Ascending aorta (tissue), 2 donors: Measurements from ENCODE around the gene PEX19. TPM values are rescaled to one million over a fixed set of nuclear protein-coding genes. Genes with fewer than 3 reads are reported as not detected.
"Not testable (repeated sequence)": the region's sequence is repeated elsewhere in the genome, so short reads cannot be mapped to it uniquely, and the experiment has no call there.

ENCODE experiments used
- DNase-seq, 2 donors: peaks; one replicate each; pipeline ENCODE4 v3.0.0-alpha.2; 2019; ENCODE audit warnings: low spot score in 2 of 2
- H3K27ac ChIP-seq, 2 donors: fragments of 200-600 bp; sonication (generic); one replicate each; pipeline ENCODE4 v1.5.1; 2016 to 2017; ENCODE audit warnings: mild to moderate bottlenecking in 1 of 2
- H3K27me3 ChIP-seq: fragments of 200-600 bp; sonication (generic); one replicate; pipeline ENCODE4 v1.5.1; 2017
- H3K36me3 ChIP-seq, 2 donors: fragments of 200-600 bp; sonication (generic); one replicate each; pipeline ENCODE4 v1.5.1; 2016
- H3K4me1 ChIP-seq, 2 donors: fragments of 200-600 bp; sonication (generic); one replicate each; pipeline ENCODE4 v1.5.1; 2016 to 2017; ENCODE audit warnings: mild to moderate bottlenecking in 1 of 2
- H3K4me3 ChIP-seq, 2 donors: fragments of 200-600 bp; sonication (generic); one replicate each; pipeline ENCODE4 v1.5.1; 2016 to 2017; ENCODE audit warnings: mild to moderate bottlenecking in 1 of 2
- H3K9me3 ChIP-seq, 2 donors: fragments of 200-600 bp; sonication (generic); one replicate each; pipeline ENCODE4 v1.5.1; 2016
- intact Hi-C: fragments of 100-400 bp; cut with DNase I; formaldehyde crosslinking; loops from one replicate; pipeline ENCODE4 v1.15.1; 2023
- total RNA-seq: library from RNA; depleted of rRNA; stranded (reverse); fragments of >200 nt; gene quantifications from one replicate; pipeline ENCODE4 v1.1.0, GENCODE V29; 2016
- TF ChIP-seq, protein P1 (sequence below), 3 experiments: fragments of 200-600 bp in 2 of 3; fragments of 450-650 bp in 1 of 3; sonication (generic) in 2 of 3; IDR thresholded peaks; one replicate each; pipeline ENCODE4 v1.5.1; 2016 to 2019; ENCODE audit warnings: antibody characterized with exemption in 3 of 3, mild to moderate bottlenecking in 1 of 3, moderate library complexity in 1 of 3

Gene PEX19
- total RNA-seq, 1 donor from 2014 or later: 36.6 TPM

DNA sequence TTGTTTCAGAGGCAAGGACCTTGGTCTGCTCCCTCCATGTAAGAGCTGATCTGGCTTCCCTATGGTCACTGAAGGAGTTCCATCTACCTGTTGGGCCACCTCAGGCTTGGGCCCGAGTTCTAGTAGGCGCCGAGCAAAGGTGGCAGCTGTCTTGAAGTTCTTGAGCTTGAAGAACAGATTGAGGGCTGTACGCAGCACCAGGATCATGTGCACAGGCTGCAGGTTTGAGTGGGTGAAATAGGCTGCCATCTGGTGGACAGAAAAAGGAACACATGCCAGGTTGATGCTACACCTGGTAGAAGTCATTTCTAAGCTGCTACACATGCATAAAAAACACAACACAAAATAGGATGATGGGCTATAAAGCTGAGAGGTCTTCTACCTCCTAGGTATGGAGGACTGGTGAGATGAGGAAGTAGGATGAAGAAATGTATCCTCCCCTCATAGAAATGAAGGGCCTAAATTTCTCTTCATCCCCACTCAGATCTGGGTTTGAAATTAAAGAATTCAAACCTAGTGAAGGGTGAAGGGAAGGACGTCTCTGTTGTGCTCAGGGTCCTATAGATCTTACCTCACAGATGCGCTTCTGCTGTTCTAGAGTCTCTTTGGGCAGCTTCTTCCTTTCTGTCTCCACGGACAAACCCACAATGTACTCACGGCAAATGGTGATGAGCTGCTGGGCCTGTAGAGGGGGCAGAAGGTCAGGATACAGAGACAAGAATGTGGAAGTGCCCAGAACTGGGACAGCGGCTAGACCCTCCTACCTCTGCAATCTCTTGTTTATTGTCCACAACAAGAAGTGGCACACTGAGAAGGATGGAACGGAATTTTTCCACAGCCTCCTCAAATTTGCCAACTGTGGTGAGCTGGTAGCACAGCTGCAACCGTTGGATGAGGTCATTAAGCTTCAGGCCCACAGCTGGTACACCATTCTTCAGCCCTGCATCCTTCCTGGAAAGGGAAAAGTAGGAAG lies 6.6 kb upstream of the PEX19 start:
- intact Hi-C loops: loop anchor here (1.0 to 5.0 kb wide), 3 partner anchors 51 to 190 kb away; partner anchors contain the start of genes COPA and NCSTN

DNA sequence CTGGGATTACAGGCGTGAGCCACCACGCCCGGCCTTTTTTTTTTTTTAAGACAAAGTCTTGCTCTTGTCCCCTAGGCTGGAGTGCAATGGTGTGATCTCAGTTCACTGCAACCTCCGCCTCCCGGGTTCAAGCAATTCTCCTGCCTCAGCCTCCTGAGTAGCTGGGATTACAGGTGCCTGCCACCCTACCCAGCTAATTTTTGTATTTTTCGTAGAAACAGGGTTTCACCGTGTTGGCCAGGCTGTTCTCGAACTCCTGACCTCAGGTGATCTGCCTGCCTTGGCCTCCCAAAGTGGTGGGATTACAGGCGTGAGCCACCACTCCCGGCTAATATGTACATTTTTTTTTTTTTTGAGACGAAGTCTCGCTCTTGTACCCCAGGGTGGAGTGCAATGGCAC lies 2.8 kb upstream of the PEX19 start:
- not testable (repeated sequence) for H3K27me3 ChIP-seq, H3K9me3 ChIP-seq, H3K4me3 ChIP-seq, H3K27ac ChIP-seq, DNase-seq
- intact Hi-C loops: loop anchor here (10.0 kb wide), 1 partner anchor 503 kb away; the partner anchor contains the start of gene DUSP23
- Histone ChIP-seq H3K36me3 (peaks cover 39 to 43% of the 10 kb centered on the region in 2 donors), H3K4me1 (peaks cover 4 to 16% of the 10 kb centered on the region in 2 donors)

More for the DNA sequence above, 6.6 kb upstream of the PEX19 start:
- TF ChIP-seq, protein P1, sequence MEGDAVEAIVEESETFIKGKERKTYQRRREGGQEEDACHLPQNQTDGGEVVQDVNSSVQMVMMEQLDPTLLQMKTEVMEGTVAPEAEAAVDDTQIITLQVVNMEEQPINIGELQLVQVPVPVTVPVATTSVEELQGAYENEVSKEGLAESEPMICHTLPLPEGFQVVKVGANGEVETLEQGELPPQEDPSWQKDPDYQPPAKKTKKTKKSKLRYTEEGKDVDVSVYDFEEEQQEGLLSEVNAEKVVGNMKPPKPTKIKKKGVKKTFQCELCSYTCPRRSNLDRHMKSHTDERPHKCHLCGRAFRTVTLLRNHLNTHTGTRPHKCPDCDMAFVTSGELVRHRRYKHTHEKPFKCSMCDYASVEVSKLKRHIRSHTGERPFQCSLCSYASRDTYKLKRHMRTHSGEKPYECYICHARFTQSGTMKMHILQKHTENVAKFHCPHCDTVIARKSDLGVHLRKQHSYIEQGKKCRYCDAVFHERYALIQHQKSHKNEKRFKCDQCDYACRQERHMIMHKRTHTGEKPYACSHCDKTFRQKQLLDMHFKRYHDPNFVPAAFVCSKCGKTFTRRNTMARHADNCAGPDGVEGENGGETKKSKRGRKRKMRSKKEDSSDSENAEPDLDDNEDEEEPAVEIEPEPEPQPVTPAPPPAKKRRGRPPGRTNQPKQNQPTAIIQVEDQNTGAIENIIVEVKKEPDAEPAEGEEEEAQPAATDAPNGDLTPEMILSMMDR (IDR thresholded peaks at IDR 0.05): peak; percentile 69 to 81 (median 74)
- Histone ChIP-seq H3K4me3 (no peak overlapping the region), H3K4me1 (no peaks in the 10 kb centered on the region), H3K9me3 (no peaks in the 10 kb centered on the region), H3K27me3 (no peaks in the 10 kb centered on the region), H3K27ac (no peak overlapping the region), H3K36me3 (peaks cover 75 to 80% of the 10 kb centered on the region in 2 donors)
- DNase-seq: peak in 1 of 2 donors; percentile 72

DNA sequence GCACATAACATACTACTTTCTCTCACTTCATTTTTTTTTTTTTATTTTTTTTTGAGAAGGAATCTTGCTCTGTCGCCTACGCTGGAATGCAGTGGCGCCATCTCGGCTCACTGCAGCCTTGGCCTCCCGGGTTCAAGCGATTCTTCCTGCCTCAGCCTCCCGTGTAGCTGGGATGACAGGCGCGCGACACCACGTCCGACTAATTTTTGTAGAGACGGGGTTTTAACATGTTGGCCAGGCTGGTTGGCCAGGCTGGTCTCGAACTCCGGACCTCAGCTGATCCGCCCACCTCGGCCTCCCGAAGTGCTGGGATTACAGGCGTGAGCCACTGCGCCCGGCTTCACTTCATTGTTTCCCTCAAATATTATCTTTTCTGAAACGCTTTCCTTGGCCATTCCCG lies 573 bp upstream of the PEX19 start:
- Histone ChIP-seq H3K27me3 (no peaks in the 10 kb centered on the region), H3K36me3 (peaks cover 35 to 43% of the 10 kb centered on the region in 2 donors), H3K9me3 (no peaks in the 10 kb centered on the region), H3K27ac (no peak overlapping the region), H3K4me3 (peak overlapping the region in 1 of 2 donors; percentile 72), H3K4me1 (peaks cover 4 to 16% of the 10 kb centered on the region in 2 donors)
- DNase-seq: no peak
- TF ChIP-seq, protein P1 (IDR thresholded peaks at IDR 0.05): no peak
- intact Hi-C loops: loop anchor here (1.0 to 10.0 kb wide), 4 partner anchors 24 to 501 kb away; partner anchors contain the start of gene DUSP23

DNA sequence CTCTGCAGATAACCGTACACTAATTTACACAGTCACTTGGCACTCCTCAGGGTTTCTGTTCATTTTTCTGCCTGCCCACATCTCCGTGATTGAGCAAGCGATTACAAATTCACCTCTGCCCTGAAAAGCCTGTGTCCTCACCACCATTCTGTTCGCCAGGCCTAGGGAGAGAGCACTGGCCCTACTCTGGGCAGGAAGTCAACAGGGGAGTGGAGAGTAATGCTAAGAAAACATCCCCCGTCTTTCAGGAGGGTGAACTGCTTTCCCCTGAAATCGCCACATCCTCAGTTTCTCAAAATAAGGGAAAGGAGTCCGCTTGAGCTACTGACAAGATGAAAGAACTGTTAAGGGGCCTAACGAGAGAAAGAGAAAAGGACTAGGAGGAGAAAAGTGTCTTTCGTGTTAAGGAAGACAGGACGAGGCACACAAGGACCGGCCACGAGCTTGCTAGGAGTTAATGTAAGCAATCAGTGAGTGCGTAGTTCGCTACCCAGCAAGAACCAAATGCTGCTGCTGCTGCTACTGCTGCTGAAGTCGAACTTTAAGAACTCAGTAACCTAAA lies 632 bp downstream of the PEX19 start:
- H3K27ac ChIP-seq: peak overlapping the region; percentile 82 to 87
- no peak for DNase-seq

DNA sequence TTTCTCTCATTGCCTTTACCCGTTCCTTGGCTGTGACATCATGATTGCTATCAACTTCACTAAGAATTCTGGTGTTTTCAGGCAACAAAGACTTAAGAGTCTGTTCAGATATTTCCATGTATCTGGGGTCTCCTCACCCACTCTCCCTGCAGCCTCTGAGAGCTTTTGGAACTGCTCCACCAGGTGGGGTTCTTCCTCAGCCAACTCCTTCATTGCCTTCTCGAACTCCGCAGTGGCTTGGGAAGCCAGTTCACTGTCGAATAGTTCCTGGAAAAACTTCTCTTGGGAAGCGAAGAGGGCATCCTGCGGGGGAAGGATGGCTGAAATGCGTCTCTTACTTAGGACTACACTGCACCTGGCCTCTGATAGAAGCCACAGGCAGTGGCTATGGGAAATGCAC lies 2.1 kb downstream of the PEX19 start:
- Histone ChIP-seq H3K4me3 (no peak overlapping the region), H3K9me3 (no peaks in the 10 kb centered on the region), H3K36me3 (peaks cover 46 to 50% of the 10 kb centered on the region in 2 donors), H3K27me3 (no peaks in the 10 kb centered on the region), H3K27ac (no peak overlapping the region), H3K4me1 (peaks cover 4 to 16% of the 10 kb centered on the region in 2 donors)
- TF ChIP-seq, protein P1 (IDR thresholded peaks at IDR 0.05): no peak
- intact Hi-C loops: loop anchor here (10.0 kb wide), 1 partner anchor 498 kb away; the partner anchor contains the start of gene DUSP23
- no peak for DNase-seq

More for the DNA sequence above, 632 bp downstream of the PEX19 start:
- TF ChIP-seq, protein P1 (IDR thresholded peaks at IDR 0.05): no peak
- peak overlapping the region; percentile 72 to 86 for H3K4me3 ChIP-seq
- intact Hi-C loops: loop anchor here (10.0 kb wide), 1 partner anchor 500 kb away; the partner anchor contains the start of gene DUSP23
- H3K36me3 ChIP-seq: peaks cover 35 to 43% of the 10 kb centered on the region in 2 donors
- no peaks in the 10 kb centered on the region for H3K9me3 ChIP-seq
- H3K27me3 ChIP-seq: no peaks in the 10 kb centered on the region
- peaks cover 4 to 16% of the 10 kb centered on the region in 2 donors for H3K4me1 ChIP-seq
